Coronary artery (tissue), 2 donors: Measurements from ENCODE around the gene PPM1H.
"Not testable (repeated sequence)": the region's sequence is repeated elsewhere in the genome, so short reads cannot be mapped to it uniquely, and the experiment has no call there.

Source experiments
- DNase-seq: peaks from one replicate; pipeline ENCODE4 v3.0.0-alpha.2; 2017; ENCODE audit warnings: low spot score
- H3K27ac ChIP-seq, 2 donors: fragments of 200-600 bp; sonication (generic); one replicate each; pipeline ENCODE4 v1.5.1; 2016 to 2019
- H3K4me3 ChIP-seq: fragments of 200-600 bp; sonication (generic); 2 replicates; pipeline ENCODE4 v1.5.1; 2016; ENCODE audit warnings: mild to moderate bottlenecking, moderate library complexity
- CTCF ChIP-seq: fragments of 200-600 bp; sonication (generic); IDR thresholded peaks from one replicate; pipeline ENCODE4 v1.5.1; 2019; ENCODE audit warnings: antibody characterized with exemption

PPM1H gene

GRCh38 chr12:62971769-62972525, 37.0 kb upstream of the PPM1H start:
- DNase-seq = no peak
- H3K4me3 ChIP-seq = no peak overlapping the region
- TF ChIP-seq CTCF = no peak
- H3K27ac ChIP-seq = peak overlapping the region in 1 of 2 donors; percentile 20

- no peak for DNase-seq
- no peak for TF ChIP-seq CTCF
- no peak overlapping the region for H3K27ac ChIP-seq
- no peak overlapping the region for H3K4me3 ChIP-seq
Observed at GRCh38 chr12:62969695-62970094, 34.7 kb upstream of the PPM1H start.

- no peak for DNase-seq
- TF ChIP-seq CTCF = no peak
- Histone ChIP-seq H3K27ac (no peak overlapping the region), H3K4me3 (no peak overlapping the region)
Observed at GRCh38 chr12:62967701-62968100, 32.8 kb upstream of the PPM1H start.

GRCh38 chr12:62966990-62967506, 32.1 kb upstream of the PPM1H start:
- no peak for DNase-seq
- TF ChIP-seq CTCF = no peak
- H3K4me3 ChIP-seq = no peak overlapping the region
- H3K27ac ChIP-seq = no peak overlapping the region

GRCh38 chr12:62966446-62966989, 31.6 kb upstream of the PPM1H start:
- DNase-seq, H3K27ac ChIP-seq, H3K4me3 ChIP-seq: not testable (repeated sequence)

- DNase-seq, H3K4me3 ChIP-seq, H3K27ac ChIP-seq: not testable (repeated sequence)
Observed at GRCh38 chr12:62965700-62966099, 30.8 kb upstream of the PPM1H start.

- DNase-seq, H3K4me3 ChIP-seq, H3K27ac ChIP-seq: not testable (repeated sequence)
Observed at GRCh38 chr12:62965242-62965641, 30.3 kb upstream of the PPM1H start.

GRCh38 chr12:62963486-62964041, 28.6 kb upstream of the PPM1H start:
- DNase-seq = no peak
- TF ChIP-seq CTCF = no peak
- H3K4me3 ChIP-seq = no peak overlapping the region
- H3K27ac ChIP-seq = no peak overlapping the region
